ENCODE results near the gene MRPL49. TPM values are rescaled to one million over a fixed set of nuclear protein-coding genes. Genes with fewer than 3 reads are reported as not detected.
A peak's percentile ranks its signal among the peaks of the same experiment; 100 is the strongest.

MRPL49 gene
- polyA plus RNA-seq, 3 donors from 2014 or later: 98.3 to 113 (median 105) TPM

DNA sequence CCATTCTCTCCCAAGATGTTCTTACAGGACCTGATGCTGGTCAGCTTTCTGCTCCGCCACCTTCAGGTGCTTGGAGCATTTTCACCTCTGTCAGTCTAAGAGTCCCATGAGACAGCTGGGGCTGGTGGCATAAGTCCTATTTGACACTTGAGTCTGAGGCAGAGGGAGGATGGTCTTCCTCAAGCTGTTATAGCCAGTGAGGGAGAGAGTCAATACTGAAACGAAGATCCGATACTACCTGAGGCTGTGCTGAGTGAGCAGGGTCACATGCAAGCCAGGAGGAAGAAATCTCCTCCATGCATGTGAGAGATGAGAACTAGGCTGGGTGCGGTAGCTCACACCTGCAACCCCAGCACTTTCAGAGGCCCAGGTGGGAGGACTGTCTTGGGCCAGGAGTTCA, 32.5 kb upstream of the MRPL49 start:
- Mint-ChIP-seq H3K27ac (no peak overlapping the region), H3K9me3 (no peaks in the 10 kb centered on the region), H3K4me1 (peaks cover 13 to 14% of the 10 kb centered on the region in 2 donors), H3K27me3 (ENCODE audit: low read depth in 3 of 3) (peaks cover 2 to 4% (median 2%) of the 10 kb centered on the region in 3 donors), H3K4me3 (no peak overlapping the region), H3K36me3 (peaks cover 9 to 22% (median 10%) of the 10 kb centered on the region in 3 donors)
- DNase-seq: no peak

DNA sequence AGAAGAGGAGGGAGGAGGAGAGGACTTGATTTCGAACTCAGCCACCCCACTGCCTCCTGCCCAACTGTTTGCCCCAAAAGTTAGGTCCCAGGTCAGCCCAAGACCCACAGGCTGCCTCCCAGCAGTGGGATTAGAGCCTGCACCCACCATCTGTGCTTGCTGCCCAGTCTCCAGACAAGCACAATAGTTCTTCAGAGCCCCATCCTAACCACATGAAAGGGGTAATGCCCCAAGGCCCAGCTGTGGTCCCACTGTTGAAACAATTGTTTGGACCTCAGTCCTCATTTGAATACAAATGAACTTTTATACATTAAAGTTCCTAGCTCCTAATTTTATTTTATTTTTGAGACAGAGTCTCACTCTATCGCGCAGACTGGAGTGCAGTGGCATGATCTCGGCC, 31.5 kb upstream of the MRPL49 start:
- DNase-seq: no peak
- peaks cover 5 to 6% of the 10 kb centered on the region in 2 donors for H3K4me1 Mint-ChIP-seq
- no peak overlapping the region for H3K27ac Mint-ChIP-seq
- H3K9me3 Mint-ChIP-seq: no peaks in the 10 kb centered on the region
- H3K27me3 Mint-ChIP-seq (ENCODE audit: low read depth in 3 of 3): peaks cover 0 to 4% (median 2%) of the 10 kb centered on the region in 3 donors
- no peak overlapping the region for H3K4me3 Mint-ChIP-seq
- H3K36me3 Mint-ChIP-seq: peaks cover 8 to 19% (median 9%) of the 10 kb centered on the region in 3 donors

DNA sequence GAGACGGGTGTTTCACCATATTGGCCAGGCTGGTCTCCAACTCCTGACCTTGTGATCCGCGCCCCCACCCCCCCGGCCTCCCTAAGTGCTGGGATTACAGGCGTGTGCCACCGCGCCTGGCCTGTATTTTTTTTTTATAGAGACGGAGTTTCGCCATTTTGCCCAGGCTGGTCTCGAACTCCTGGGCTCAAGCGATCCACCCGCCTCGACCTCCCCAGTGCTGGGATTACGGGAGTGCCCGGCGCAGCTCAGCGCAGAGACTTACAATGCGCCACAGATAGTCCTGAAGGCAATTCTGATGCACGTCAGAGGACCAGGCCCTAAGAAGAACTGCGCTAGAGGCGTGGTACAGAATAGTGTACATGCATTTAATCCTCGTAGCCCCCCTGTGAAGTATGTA, 26.7 kb upstream of the MRPL49 start:
- Mint-ChIP-seq H3K27me3 (ENCODE audit: low read depth in 3 of 3) (peaks cover 0 to 9% (median 7%) of the 10 kb centered on the region in 3 donors), H3K36me3 (no peaks in the 10 kb centered on the region), H3K9me3 (no peaks in the 10 kb centered on the region), H3K4me1 (peaks cover 18 to 27% of the 10 kb centered on the region in 2 donors), H3K4me3 (peak overlapping the region; percentile 91 to 96 (median 94)), H3K27ac (peak overlapping the region; percentile 83 to 96 (median 95))
- no peak for DNase-seq

DNA sequence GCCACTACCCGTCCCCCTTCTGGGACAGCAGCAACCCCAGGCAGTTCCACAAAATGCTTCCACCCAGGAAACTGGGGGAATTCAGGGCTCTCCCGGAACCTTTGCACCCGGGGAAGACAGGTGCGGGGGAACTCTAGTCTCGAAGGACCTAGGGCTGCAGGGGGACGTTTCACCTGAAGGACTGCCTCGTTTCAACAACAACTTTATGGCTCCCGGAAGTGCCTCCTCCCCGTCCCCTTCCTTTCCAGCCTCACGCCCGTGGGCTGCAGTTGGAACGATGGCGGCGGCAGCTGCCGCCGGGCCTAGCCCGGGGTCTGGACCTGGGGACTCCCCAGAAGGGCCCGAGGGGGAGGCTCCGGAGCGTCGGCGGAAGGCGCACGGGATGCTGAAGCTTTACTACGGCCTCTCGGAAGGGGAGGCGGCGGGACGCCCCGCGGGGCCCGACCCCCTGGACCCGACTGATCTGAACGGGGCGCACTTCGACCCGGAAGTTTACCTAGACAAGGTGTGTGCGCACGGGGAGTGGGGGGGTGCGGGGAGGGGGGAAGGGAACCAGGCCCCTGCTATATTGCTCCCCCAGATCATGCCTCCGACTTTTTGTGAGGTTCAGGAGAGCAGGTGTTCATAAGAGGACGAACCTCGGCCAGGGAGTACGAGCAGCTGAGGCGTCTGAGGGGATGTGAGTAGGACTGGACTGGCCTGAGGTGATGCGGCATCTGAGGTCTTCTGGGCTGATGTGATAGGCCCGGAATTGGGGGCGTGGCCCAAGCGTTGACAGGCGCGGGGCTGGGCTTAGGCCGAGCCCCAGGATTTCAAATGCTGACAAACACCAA, 25.9 kb upstream of the MRPL49 start, which contains the start of gene VPS51:
VPS51 (plus strand) TSS at position 241 of the 833 bp plus-strand sequence; CDS start at position 278, 37 bp downstream.
- peak; percentile 82 to 86 (median 86) for DNase-seq
- H3K4me3 Mint-ChIP-seq: peak within 1 kb of the TSS; percentile 91 to 96 (median 94)
- H3K27ac Mint-ChIP-seq: peak within 1 kb of the TSS; percentile 83 to 96 (median 95)
- peaks cover 18 to 27% of the 10 kb centered on the region in 2 donors for H3K4me1 Mint-ChIP-seq
- H3K9me3 Mint-ChIP-seq: no peaks in the 10 kb centered on the region
- peaks cover 0 to 9% (median 7%) of the 10 kb centered on the region in 3 donors for H3K27me3 Mint-ChIP-seq (ENCODE audit: low read depth in 3 of 3)
- H3K36me3 Mint-ChIP-seq: no peaks in the 10 kb centered on the region

DNA sequence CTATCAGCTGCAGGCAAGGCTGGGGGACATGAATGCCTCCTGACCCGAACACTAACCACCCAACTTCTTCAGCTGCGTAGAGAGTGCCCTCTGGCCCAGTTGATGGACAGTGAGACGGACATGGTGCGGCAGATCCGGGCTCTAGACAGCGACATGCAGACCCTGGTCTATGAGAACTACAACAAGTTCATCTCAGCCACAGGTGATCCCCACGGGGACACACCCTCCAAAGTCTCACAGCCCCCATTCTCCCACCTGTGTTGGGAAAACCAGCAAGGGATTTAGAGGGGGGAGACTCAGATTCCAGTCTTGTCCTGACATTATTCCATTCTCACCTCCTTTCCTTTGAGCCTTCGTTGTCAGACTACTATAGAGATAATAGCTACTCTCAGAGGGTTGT, 25.2 kb upstream of the MRPL49 start:
- Mint-ChIP-seq H3K4me1 (peaks cover 18 to 27% of the 10 kb centered on the region in 2 donors), H3K27ac (peak overlapping the region; percentile 83 to 96 (median 94)), H3K27me3 (ENCODE audit: low read depth in 3 of 3) (peaks cover 0 to 9% (median 7%) of the 10 kb centered on the region in 3 donors), H3K9me3 (no peaks in the 10 kb centered on the region), H3K4me3 (peak overlapping the region; percentile 91 to 96 (median 94)), H3K36me3 (no peaks in the 10 kb centered on the region)
- DNase-seq: no peak

DNA sequence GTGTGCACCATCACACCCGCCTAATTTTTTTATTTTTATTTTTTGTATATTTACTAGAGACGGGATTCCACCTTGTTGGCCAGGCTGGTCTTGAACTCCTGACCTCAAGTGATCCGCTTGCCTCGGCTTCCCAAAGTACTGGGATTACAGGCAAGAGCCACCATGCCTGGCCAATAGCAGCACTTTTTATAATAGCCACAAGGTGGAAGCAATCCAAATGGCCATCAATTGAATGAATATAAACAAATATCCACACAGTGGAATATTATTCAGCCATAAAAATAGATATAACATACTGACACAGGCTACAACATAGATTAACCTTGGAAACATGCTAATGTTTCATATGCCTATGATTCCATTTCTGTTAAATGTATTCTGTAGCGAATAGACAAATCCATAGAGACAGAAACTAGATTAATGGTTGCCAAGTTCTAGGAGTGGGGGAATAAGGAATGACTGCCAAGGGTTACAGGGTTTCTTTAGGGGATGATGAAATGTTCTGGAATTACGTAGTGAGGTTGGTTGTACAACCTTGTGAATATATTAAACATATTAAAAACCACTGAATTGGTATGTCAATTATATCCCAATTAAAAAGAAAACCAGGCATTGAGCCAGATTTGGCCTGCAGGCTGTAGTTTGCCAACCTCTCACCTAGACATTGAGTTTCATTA, 21.3 kb upstream of the MRPL49 start:
- Mint-ChIP-seq H3K36me3 (peaks cover 0 to 7% (median 3%) of the 10 kb centered on the region in 3 donors), H3K4me1 (peaks cover 16 to 47% of the 10 kb centered on the region in 2 donors), H3K27ac (no peak overlapping the region), H3K9me3 (no peaks in the 10 kb centered on the region), H3K27me3 (ENCODE audit: low read depth in 3 of 3) (peaks cover 0 to 9% (median 5%) of the 10 kb centered on the region in 3 donors), H3K4me3 (no peak overlapping the region)
- no peak for DNase-seq

DNA sequence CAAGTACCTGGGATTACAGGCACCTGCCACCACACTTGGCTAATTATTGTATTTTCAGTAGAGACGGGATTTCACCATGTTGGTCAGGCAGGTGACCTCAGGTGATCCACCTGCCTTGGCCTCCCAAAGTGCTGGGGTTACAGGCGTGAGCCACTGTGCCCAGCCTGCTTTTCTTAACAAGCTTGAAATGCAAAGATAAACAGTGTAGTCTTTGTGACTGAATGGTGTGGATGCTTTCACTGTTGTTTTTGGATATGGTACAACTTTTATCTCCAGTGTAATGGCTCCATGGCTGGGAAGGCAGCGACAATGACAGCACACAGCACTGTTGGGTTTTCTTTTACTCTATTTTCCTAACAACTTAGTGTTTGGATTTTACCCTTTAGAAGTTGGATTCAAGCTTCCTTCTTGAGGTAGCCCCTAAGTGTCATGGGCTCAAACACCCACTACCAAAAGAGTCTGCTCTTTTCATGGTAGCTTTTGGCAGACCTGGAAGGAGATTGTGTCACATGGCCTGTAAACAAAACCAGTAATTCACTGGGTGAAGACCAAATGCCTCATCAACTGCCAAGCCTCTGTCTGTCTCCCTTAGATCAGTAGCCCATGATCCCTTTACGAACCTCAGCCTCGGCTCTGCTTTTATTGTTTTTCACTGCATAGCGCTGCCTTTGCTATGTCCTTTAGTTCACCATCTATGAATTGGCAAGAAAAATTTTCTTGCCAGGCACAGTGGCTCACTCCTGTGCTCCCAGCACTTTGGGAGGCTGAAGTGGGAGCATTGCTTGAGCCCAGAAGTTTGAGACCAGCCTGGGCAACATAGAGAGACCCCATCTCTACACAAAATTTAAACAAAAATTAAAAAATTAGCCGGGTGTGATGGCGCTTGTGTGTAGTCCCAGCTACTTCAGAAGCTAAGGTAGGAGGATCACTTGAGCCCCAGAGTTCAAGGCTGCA, 19.7 kb upstream of the MRPL49 start:
- H3K27me3 Mint-ChIP-seq (ENCODE audit: low read depth in 3 of 3): peaks cover 0 to 1% (median 1%) of the 10 kb centered on the region in 3 donors
- no peaks in the 10 kb centered on the region for H3K9me3 Mint-ChIP-seq
- H3K4me3 Mint-ChIP-seq: no peak overlapping the region
- no peak for DNase-seq
- peaks cover 14 to 46% of the 10 kb centered on the region in 2 donors for H3K4me1 Mint-ChIP-seq
- no peak overlapping the region for H3K27ac Mint-ChIP-seq
- H3K36me3 Mint-ChIP-seq: peaks cover 3 to 13% (median 4%) of the 10 kb centered on the region in 3 donors

DNA sequence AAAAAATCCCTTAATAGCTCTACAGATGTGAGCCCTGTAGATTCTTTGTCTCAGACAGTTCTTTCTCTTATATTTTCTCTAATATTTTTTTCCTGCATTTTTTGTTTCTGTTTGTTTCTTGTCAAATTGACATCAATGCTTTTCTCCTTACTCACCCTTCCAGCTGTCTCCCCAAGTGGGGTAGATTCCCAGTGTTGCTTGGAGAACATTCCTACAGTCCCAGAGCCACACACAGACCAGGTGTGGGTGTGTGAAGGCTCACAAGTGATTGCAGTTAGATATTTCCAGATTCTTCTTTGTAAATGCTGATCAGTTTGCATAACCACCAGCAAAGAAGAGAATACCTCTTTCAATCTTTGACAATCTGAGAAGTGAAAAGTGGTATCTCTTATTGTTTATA, 18.6 kb upstream of the MRPL49 start:
- Mint-ChIP-seq H3K36me3 (peaks cover 3 to 13% (median 4%) of the 10 kb centered on the region in 3 donors), H3K4me3 (no peak overlapping the region), H3K27me3 (ENCODE audit: low read depth in 3 of 3) (peaks cover 0 to 1% (median 1%) of the 10 kb centered on the region in 3 donors), H3K4me1 (peaks cover 10 to 40% of the 10 kb centered on the region in 2 donors), H3K27ac (peak overlapping the region in 1 of 6 donors; percentile 57), H3K9me3 (no peaks in the 10 kb centered on the region)
- DNase-seq: no peak

DNA sequence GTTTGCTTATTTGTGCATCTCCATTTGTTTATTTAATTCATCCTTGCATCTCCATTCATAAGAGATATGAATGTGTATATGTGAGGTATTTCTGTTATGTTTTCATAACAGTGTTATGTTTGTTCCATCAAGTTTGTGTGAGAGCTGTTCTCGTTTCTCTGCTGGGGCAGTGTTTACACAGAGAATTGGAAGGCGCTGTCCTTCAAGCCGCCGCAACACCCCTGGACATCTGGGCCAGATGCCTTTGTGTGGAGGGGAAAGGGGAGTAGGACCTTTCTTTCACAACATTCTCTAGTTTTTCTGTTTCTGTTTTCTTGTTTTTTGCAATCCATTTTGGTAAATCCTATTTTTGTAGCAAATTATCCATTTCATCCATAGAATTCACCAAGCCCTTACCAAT, 17.5 kb upstream of the MRPL49 start:
- H3K4me1 Mint-ChIP-seq: peaks cover 6 to 34% of the 10 kb centered on the region in 2 donors
- H3K4me3 Mint-ChIP-seq: no peak overlapping the region
- no peak for DNase-seq
- no peaks in the 10 kb centered on the region for H3K9me3 Mint-ChIP-seq
- peaks cover 0 to 1% (median 0%) of the 10 kb centered on the region in 3 donors for H3K27me3 Mint-ChIP-seq (ENCODE audit: low read depth in 3 of 3)
- H3K36me3 Mint-ChIP-seq: peaks cover 3 to 13% (median 4%) of the 10 kb centered on the region in 3 donors
- H3K27ac Mint-ChIP-seq: peak overlapping the region in 1 of 6 donors; percentile 8

DNA sequence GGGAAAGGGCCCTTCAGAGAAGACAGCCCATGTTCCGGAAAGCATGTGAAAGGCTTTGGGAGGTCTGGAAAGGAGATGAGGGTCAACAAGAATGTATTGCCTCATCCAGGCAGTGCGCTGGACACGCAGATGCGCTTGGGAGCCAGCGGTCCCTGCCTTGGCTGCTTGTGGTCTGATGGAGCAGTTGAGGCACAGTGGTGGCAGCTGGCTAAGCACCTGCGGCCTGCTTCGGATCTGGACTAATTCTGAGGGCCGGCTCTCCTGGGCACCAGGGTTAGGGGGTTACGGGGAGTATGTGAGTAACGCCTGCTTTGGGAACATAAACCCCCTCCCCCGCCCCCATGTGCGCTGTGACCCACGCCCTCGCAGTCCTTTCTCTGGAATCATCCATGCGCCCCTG, 15.0 kb upstream of the MRPL49 start:
- no peaks in the 10 kb centered on the region for H3K9me3 Mint-ChIP-seq
- H3K27me3 Mint-ChIP-seq (ENCODE audit: low read depth in 3 of 3): peaks cover 3 to 8% (median 6%) of the 10 kb centered on the region in 3 donors
- peaks cover 26 to 53% of the 10 kb centered on the region in 2 donors for H3K4me1 Mint-ChIP-seq
- peaks cover 3 to 16% (median 4%) of the 10 kb centered on the region in 3 donors for H3K36me3 Mint-ChIP-seq
- H3K27ac Mint-ChIP-seq: no peak overlapping the region
- DNase-seq: no peak
- H3K4me3 Mint-ChIP-seq: no peak overlapping the region

DNA sequence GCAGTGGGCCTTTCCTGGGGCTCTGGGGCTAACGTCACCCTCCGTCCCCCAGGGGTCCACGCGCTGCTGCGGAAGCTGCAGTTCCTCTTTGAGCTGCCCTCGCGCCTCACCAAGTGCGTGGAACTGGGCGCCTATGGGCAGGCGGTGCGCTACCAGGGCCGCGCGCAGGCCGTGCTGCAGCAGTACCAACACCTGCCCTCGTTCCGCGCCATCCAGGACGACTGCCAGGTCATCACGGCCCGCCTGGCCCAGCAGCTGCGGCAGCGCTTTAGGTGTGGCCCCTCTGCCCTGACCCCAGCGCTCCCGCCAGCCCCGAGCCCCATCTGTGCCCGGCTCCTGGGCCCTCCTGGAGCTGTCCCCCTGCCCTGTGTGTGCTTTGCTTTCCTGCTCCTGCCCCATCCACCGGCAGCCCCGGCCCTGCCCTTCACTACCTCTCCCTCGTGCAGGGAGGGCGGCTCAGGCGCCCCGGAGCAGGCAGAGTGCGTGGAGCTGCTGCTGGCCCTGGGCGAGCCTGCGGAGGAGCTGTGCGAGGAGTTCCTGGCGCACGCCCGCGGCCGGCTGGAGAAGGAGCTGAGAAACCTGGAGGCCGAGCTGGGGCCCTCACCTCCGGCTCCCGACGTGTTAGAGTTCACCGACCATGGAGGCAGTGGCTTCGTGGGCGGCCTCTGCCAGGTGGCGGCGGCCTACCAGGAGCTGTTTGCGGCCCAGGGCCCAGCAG, 14.2 kb upstream of the MRPL49 start:
- peaks cover 5 to 8% (median 7%) of the 10 kb centered on the region in 3 donors for H3K27me3 Mint-ChIP-seq (ENCODE audit: low read depth in 3 of 3)
- H3K9me3 Mint-ChIP-seq: no peaks in the 10 kb centered on the region
- H3K4me3 Mint-ChIP-seq: no peak overlapping the region
- DNase-seq: no peak
- H3K27ac Mint-ChIP-seq: no peak overlapping the region
- H3K36me3 Mint-ChIP-seq: peaks cover 3 to 16% (median 4%) of the 10 kb centered on the region in 3 donors
- H3K4me1 Mint-ChIP-seq: peaks cover 27 to 53% of the 10 kb centered on the region in 2 donors

DNA sequence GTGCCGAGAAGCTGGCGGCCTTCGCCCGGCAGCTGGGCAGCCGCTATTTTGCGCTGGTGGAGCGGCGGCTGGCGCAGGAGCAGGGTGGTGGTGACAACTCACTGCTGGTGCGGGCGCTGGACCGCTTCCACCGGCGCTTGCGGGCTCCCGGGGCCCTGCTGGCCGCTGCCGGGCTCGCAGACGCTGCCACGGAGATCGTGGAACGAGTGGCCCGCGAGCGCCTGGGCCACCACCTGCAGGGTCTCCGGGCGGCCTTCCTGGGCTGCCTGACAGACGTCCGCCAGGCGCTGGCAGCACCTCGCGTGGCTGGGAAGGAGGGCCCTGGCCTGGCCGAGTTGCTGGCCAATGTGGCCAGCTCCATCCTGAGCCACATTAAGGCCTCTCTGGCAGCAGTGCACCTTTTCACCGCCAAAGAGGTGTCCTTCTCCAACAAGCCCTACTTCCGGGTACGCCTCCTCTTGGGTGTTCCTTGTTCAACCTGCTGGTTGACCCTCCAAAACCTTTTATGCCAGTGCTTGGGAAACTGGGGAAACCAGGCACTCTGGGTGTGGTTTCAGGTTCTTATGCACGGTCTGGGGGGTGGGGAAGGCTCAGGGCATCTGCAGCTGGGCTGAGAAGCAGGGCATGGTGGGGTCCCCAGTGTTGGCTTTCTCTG, 13.5 kb upstream of the MRPL49 start:
- Mint-ChIP-seq H3K4me3 (no peak overlapping the region), H3K27ac (no peak overlapping the region), H3K27me3 (ENCODE audit: low read depth in 3 of 3) (peaks cover 7 to 11% (median 8%) of the 10 kb centered on the region in 3 donors), H3K4me1 (peaks cover 33 to 53% of the 10 kb centered on the region in 2 donors), H3K9me3 (no peaks in the 10 kb centered on the region), H3K36me3 (peaks cover 3 to 16% (median 4%) of the 10 kb centered on the region in 3 donors)
- no peak for DNase-seq
